Fibroblast of villous mesenchyme (primary cell): ENCODE results near the gene PRKCE. TPM values are rescaled to one million over a fixed set of nuclear protein-coding genes. Genes with fewer than 3 reads are reported as not detected.
A peak's percentile ranks its signal among the peaks of the same experiment; 100 is the strongest.

Source experiments
- DNase-seq: peaks from one replicate; pipeline ENCODE4 v3.0.0-alpha.2; 2010; ENCODE audit warnings: low read depth
- H3K4me3 ChIP-seq: 2 replicates; pipeline ENCODE4 v1.5.1; 2011; ENCODE audit warnings: low read depth, mild to moderate bottlenecking, low read length
- total RNA-seq: library from RNA; depleted of rRNA; stranded (reverse); fragments of >200 nt; gene quantifications from 2 replicates; pipeline ENCODE4 v1.2.3, GENCODE V29; 2012
- TF ChIP-seq, protein P1 (sequence below): IDR thresholded peaks from 2 replicates; pipeline ENCODE4 v1.5.1; 2012; ENCODE audit warnings: low read depth, mild to moderate bottlenecking, low read length; ENCODE audit not compliant: insufficient read depth

PRKCE gene
- total RNA-seq, 1 donor, result 27.2 TPM

- TF ChIP-seq, protein P1, sequence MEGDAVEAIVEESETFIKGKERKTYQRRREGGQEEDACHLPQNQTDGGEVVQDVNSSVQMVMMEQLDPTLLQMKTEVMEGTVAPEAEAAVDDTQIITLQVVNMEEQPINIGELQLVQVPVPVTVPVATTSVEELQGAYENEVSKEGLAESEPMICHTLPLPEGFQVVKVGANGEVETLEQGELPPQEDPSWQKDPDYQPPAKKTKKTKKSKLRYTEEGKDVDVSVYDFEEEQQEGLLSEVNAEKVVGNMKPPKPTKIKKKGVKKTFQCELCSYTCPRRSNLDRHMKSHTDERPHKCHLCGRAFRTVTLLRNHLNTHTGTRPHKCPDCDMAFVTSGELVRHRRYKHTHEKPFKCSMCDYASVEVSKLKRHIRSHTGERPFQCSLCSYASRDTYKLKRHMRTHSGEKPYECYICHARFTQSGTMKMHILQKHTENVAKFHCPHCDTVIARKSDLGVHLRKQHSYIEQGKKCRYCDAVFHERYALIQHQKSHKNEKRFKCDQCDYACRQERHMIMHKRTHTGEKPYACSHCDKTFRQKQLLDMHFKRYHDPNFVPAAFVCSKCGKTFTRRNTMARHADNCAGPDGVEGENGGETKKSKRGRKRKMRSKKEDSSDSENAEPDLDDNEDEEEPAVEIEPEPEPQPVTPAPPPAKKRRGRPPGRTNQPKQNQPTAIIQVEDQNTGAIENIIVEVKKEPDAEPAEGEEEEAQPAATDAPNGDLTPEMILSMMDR, result no peak
- no peak for DNase-seq
- H3K4me3 ChIP-seq, result no peak overlapping the region
Measured at GRCh38 chr2:46034535-46034934, 383.1 kb downstream of the PRKCE start.

GRCh38 chr2:46036929-46037328 lies 385.5 kb downstream of the PRKCE start:
- TF ChIP-seq, protein P1, result no peak
- peak; percentile 88 for DNase-seq
- no peak overlapping the region for H3K4me3 ChIP-seq

DNA sequence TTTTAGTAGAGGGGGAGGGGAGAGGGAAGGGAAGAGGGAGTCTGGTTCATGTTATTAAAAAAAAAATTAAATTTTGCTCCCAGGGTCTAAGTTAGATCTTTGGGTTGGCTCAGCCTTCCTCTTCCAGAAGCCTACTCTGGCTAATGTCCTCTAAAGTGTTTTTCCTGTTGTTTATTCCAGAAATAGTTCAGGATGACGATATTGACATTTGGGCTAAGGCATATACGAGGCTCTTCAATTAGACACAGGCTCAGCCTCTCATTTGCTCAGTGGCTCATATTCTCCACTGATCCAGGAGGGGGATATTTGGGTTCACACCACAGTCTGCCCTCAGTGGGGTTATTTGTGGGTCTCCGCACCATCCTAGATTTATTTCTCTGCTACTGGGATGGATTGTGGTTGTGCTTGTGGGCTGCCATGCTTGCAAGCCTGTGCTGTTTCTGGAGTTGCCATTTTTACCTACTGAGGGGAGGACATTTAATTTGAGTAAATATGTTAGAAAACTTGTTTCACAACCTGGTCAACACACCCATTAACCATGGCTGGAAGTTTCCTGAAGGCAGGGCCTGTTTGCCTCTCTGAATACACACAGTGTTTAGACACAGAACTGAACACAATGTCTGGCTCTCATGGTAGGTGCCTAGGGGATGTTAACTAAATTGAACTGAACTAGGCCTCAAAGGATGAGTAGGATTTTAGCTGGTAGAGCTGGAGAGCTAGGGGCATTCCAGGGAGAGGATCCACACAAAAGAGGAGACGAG lies 388.2 kb downstream of the PRKCE start:
- H3K4me3 ChIP-seq, result no peak overlapping the region
- TF ChIP-seq, protein P1, result no peak
- DNase-seq, result no peak

DNA sequence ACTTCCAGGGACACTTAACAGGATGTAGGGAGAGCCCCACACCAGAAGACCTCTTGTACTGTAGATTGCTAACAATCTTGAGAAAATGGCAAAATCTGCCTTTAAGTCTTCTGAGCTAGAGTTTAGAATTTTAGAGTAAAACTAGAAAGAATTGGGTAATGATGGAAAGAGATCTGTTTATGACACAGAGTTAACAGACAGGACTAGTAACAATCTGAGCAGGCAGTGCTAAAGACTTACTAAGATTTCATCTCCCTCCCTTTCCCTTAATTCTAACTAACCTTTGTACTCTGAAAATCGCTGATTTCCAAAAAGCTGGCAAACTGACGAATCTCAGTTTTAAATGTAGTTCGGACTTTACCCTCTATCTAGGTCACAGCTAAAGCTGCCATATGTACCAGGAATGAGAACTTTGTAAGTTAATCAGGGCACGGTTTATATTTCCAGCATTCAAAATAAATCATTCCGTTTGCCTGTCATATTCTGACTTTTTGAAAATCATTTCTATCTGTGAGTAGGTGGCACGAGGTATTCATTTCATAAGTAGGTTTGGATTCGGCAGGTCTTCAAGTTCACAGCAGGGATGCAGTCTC lies 389.2 kb downstream of the PRKCE start:
- H3K4me3 ChIP-seq, result no peak overlapping the region
- TF ChIP-seq, protein P1, result no peak
- no peak for DNase-seq

- DNase-seq, result peak; percentile 64
- H3K4me3 ChIP-seq, result no peak overlapping the region
Measured at GRCh38 chr2:46041434-46041833, 390.0 kb downstream of the PRKCE start.

GRCh38 chr2:46042207-46042637 lies 390.7 kb downstream of the PRKCE start:
- TF ChIP-seq, protein P1, result no peak
- no peak for DNase-seq
- H3K4me3 ChIP-seq, result no peak overlapping the region

More at GRCh38 chr2:46041434-46041833, 390.0 kb downstream of the PRKCE start:
- TF ChIP-seq, protein P1, result no peak

- no peak overlapping the region for H3K4me3 ChIP-seq
- TF ChIP-seq, protein P1, result no peak
- DNase-seq, result no peak
Measured at GRCh38 chr2:46042711-46043110, 391.2 kb downstream of the PRKCE start.
